ENCODE data around the gene SLC5A3.

GRCh38 chr21:34043333-34043732 lies 30.0 kb upstream of the SLC5A3 start:
- TF ChIP-seq TAF1 (IDR thresholded peaks at IDR 0.05; ENCODE audit: low read depth, low read length): no peak
- no peak for TF ChIP-seq POLR2A (IDR thresholded peaks at IDR 0.05; ENCODE audit: low read depth, low read length)
- no peak for TF ChIP-seq SPI1 (IDR thresholded peaks at IDR 0.05; ENCODE audit: low read depth, low read length)

Measured in GM12891 (cell line).